GM12865 (cell line): Measurements from ENCODE around the gene AP1S2.

Experiments used
- DNase-seq: peaks from one replicate; pipeline ENCODE4 v3.0.0; 2010; ENCODE audit warnings: low read depth
- H3K4me3 ChIP-seq: 2 replicates; pipeline ENCODE4 v1.5.1; 2011; ENCODE audit warnings: mild to moderate bottlenecking, low read depth, low read length, control low read depth
- TF ChIP-seq, protein P1 (sequence below): IDR thresholded peaks from 2 replicates; pipeline ENCODE4 v1.5.1; 2011; ENCODE audit warnings: low read length, control low read depth, low read depth, inconsistent platforms; ENCODE audit not compliant: insufficient read depth; ENCODE audit errors: missing control alignments

Gene AP1S2

DNA sequence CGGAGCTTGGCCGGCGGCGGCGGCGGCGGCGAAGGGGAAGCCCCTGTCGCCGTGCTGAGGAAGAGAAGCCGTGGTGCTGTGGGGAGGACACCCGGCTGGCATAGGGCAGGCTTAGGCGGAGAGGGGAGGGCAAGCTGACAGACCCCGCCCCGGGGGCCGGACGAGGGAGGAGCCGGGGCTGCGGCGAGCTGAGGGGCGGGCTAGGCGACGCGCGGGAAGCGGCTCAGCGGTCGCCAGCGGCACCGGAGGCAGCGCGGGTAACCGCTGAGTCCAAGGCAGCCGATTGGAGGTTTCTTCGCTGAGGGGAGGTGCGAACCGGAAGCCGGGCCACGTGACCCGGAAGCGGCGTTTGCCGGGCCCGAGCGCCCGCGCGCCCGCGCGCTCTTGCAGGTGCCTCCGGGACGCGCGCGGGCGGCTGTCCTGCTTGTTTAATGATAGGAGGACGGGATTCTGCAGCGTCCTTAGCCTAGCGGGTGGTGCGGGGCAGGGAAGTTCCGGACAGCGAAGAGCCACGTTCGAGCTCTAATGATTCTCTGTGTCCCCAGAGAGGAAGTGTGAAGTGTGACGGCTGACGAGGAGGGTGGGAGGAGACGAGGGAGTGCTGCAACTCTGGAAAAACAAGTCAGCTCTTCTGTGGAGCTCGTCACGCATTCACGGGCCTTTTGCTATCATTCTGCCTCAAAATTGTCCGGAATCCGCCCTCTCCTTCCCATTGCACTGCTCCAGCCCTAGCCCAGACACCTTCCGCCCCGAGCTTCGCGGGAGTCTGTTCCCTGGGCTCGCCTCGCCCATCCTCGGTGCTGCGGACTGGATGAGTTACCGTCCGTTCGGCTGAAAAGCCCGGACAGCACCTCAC lies at the start of gene AP1S2:
TSS of gene AP1S2 (minus strand) at position 102 of the 856 bp plus-strand sequence. CDS start 2,289 bp downstream, outside the sequence.
- peak; percentile 97 for DNase-seq
- TF ChIP-seq, protein P1, sequence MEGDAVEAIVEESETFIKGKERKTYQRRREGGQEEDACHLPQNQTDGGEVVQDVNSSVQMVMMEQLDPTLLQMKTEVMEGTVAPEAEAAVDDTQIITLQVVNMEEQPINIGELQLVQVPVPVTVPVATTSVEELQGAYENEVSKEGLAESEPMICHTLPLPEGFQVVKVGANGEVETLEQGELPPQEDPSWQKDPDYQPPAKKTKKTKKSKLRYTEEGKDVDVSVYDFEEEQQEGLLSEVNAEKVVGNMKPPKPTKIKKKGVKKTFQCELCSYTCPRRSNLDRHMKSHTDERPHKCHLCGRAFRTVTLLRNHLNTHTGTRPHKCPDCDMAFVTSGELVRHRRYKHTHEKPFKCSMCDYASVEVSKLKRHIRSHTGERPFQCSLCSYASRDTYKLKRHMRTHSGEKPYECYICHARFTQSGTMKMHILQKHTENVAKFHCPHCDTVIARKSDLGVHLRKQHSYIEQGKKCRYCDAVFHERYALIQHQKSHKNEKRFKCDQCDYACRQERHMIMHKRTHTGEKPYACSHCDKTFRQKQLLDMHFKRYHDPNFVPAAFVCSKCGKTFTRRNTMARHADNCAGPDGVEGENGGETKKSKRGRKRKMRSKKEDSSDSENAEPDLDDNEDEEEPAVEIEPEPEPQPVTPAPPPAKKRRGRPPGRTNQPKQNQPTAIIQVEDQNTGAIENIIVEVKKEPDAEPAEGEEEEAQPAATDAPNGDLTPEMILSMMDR, result no peak
- peak within 1 kb of the TSS; percentile 76 for H3K4me3 ChIP-seq

DNA sequence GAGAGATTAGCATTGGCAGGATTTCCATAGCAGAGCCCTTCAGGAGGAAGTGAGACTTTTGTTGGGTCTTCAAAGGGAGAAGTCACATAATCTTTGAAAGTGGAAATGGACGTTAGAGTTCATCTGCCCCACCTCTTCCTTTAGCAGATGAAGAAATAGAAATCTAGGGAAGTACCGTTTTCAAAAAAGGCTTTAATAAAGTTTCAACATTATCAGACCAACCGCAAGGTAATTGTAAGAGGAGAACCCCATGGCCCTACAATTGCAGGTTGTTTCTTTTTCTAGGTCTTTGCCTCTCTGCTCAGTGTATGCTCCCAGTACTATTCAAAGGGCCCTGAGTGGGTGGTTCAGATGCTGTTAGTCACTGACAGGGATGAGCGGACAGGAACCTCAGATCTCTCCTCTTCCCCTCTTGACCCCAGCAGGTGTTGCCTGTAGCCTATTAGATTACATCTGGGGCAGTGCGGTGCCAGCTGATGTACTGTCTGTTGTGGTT lies 48.6 kb upstream of the AP1S2 start:
- DNase-seq, result peak; percentile 81
- TF ChIP-seq, protein P1, result no peak
- H3K4me3 ChIP-seq, result no peak overlapping the region

DNA sequence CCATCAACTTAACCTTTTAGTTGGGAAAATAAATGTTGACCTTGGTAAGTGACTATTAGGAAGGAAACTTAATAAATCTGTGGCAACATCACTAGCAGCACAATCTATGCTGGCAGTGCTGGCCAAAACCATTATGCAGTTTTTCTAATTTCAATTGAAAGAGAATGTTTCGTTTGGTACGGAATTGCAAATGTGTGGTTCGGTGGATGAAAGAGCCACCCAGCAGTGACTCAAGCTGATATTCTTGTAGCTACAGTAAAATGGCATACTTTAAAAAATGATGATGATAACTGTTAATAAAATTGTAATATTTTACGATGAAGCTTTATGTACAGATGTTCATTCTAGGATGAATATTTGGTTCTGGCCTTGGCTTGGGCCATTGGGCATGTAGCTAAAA lies 40.7 kb upstream of the AP1S2 start:
- DNase-seq, result no peak
- TF ChIP-seq, protein P1, result no peak
- no peak overlapping the region for H3K4me3 ChIP-seq

DNA sequence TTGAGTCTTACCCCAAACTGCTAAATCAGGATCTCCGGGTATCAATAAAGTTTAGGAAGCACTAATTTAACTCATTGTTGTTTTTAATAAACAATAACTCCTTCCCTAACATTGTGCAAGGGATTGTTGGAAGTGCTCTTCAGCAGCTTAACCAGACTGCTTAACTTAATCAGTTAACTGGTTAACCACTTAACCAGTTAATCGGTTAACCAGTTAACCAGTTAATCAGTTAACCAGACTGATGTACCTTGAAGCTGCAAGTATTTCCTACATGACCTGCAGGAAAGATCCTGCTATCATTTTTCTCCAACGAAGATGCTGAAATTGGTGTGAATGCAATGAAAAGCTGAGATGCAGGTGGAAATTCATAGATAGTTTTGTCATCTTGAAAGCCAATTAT lies 40.1 kb upstream of the AP1S2 start:
- TF ChIP-seq, protein P1, result no peak
- no peak overlapping the region for H3K4me3 ChIP-seq
- DNase-seq, result no peak

DNA sequence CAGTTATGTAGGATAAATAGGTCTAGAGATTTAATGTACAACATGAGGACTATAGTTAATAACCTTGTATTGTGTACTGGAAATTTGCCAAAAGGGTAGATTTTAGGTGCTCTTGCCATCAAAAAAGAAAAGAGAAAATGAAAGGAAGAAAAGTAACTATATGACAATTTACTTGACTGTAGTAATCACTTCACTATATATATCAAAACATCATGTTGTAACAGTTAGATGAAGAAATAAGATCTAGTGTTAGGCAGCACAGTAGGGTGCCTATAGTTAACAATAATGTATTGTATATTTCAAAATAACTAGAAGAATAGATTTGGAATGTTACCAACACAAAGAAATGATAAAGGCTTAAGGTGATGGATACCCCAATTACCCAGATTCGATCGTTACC lies 35.9 kb upstream of the AP1S2 start:
- TF ChIP-seq, protein P1, result no peak
- no peak overlapping the region for H3K4me3 ChIP-seq
- no peak for DNase-seq

DNA sequence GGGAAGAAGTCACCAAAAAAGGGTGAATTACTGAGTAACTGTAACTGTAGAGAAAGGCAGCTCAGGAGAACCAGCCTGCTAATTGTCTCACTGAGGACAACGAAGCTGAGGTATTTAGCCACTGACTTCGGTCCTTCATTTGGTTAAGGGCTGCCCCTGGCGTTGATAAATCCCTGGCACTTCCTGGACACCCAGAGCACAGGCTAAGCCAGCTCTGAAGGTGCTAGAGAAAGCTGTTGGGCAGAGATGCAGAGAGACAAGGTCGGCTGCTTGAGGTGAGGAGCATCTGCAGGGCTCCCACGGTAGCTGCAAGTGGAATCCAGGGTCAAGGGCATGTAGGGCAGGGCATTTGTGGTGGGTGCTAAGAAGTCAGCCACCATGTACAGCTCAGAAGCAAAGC lies 33.4 kb upstream of the AP1S2 start:
- H3K4me3 ChIP-seq, result no peak overlapping the region
- TF ChIP-seq, protein P1, result no peak
- DNase-seq, result no peak
